BE2C (cell line): ENCODE results near the gene ASPG. TPM values are rescaled to one million over a fixed set of nuclear protein-coding genes. Genes with fewer than 3 reads are reported as not detected.

ENCODE experiments used
- DNase-seq: peaks from one replicate; pipeline ENCODE4 v3.0.0-alpha.2; 2020
- H3K27me3 ChIP-seq: fragments of 250-450 bp; sonication (Bioruptor Pico); 2 replicates; pipeline ENCODE4 v1.5.1; 2020; ENCODE audit warnings: mild to moderate bottlenecking
- H3K36me3 ChIP-seq: fragments of 250-450 bp; sonication (Bioruptor Pico); 2 replicates; pipeline ENCODE4 v1.5.1; 2020; ENCODE audit warnings: mild to moderate bottlenecking
- H3K4me1 ChIP-seq: fragments of 250-450 bp; sonication (Bioruptor Pico); 2 replicates; pipeline ENCODE4 v1.5.1; 2020
- H3K4me3 ChIP-seq: 2 replicates; pipeline ENCODE4 v1.5.1; 2011; ENCODE audit warnings: low read depth, low read length
- H3K9me3 ChIP-seq: fragments of 250-450 bp; sonication (Bioruptor Pico); 2 replicates; pipeline ENCODE4 v1.5.1; 2020
- polyA plus RNA-seq: library from polyadenylated mRNA; unstranded; fragments of >200 nt; gene quantifications from one replicate; pipeline ENCODE4 v1.2.1, GENCODE V29; 2012; ENCODE audit warnings: low read depth, missing spikeins; ENCODE audit not compliant: insufficient read length, insufficient read depth
- TF ChIP-seq, protein P1 (sequence below): IDR thresholded peaks from 2 replicates; pipeline ENCODE4 v1.5.1; 2012; ENCODE audit warnings: mild to moderate bottlenecking, low read depth, low read length

Gene ASPG
- polyA plus RNA-seq, result not detected

DNA sequence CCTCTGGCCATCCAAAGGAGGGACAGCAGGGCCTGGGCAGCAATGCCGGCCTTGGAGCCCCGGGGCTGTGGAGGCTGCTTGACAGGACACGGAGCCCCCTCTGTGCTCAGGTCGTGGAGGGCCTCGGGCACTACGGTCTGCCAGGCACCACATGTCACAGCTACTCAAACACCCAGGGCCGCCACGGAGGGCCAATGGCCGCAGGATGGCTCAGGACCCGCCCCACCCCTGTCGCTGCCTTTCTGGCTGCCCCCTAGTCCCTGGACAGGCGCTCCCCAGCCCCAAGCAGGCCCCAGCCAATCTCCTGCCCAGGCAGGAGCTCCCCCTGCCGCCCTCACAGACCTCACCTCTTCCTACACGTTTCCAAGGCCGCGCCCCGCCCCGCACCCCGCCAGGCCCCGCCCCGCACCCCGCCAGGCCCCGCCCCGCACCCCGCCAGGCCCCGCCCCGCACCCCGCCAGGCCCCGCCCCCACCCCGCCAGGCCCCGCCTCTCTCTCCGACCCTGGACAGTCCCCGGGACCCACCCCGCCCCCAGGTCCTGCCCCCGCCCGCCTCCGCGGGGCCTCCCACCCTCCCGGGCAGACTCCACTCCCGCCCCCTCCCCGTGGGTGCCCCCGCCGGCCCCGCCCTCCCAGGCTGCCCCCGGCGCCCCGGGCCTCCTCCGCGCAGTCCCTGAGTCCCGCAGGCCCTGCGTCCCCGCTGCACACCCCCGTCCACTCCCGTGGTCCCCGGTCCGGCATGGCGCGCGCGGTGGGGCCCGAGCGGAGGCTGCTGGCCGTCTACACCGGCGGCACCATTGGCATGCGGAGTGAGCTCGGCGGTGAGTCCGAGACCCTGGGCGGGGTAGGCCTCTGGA lies at the start of gene ASPG:
ASPG (plus strand) TSS at position 669 of the 857 bp plus-strand sequence; CDS start at position 740, 71 bp downstream.
- Histone ChIP-seq H3K36me3 (no peaks in the 10 kb centered on the region), H3K4me3 (no peak within 1 kb of the TSS), H3K4me1 (no peaks in the 10 kb centered on the region), H3K9me3 (no peaks in the 10 kb centered on the region), H3K27me3 (no peaks in the 10 kb centered on the region)
- DNase-seq, result peak; percentile 52
- TF ChIP-seq, protein P1, sequence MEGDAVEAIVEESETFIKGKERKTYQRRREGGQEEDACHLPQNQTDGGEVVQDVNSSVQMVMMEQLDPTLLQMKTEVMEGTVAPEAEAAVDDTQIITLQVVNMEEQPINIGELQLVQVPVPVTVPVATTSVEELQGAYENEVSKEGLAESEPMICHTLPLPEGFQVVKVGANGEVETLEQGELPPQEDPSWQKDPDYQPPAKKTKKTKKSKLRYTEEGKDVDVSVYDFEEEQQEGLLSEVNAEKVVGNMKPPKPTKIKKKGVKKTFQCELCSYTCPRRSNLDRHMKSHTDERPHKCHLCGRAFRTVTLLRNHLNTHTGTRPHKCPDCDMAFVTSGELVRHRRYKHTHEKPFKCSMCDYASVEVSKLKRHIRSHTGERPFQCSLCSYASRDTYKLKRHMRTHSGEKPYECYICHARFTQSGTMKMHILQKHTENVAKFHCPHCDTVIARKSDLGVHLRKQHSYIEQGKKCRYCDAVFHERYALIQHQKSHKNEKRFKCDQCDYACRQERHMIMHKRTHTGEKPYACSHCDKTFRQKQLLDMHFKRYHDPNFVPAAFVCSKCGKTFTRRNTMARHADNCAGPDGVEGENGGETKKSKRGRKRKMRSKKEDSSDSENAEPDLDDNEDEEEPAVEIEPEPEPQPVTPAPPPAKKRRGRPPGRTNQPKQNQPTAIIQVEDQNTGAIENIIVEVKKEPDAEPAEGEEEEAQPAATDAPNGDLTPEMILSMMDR, result no peak

DNA sequence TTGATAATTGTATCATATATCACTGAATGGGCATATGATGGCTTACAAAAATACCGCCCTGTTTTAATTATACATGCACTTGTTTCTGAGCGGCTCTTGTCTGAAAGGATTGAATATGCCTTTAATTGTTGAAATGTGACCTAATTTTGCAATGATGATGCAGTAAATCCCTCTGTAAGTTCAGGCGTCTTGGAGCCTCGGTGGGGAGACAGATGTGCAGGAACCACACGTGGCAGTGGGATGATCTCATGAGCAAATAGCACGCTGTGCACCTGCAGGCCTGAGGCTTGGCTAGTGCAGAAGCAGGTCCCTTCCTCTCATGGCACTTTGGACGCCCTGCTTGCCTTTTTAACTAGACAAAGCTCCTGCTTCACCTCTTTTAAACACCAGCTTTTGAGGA lies 49.3 kb upstream of the ASPG start:
- no peaks in the 10 kb centered on the region for H3K36me3 ChIP-seq
- H3K4me3 ChIP-seq, result no peak overlapping the region
- no peaks in the 10 kb centered on the region for H3K27me3 ChIP-seq
- TF ChIP-seq, protein P1, result no peak
- no peaks in the 10 kb centered on the region for H3K4me1 ChIP-seq
- no peak for DNase-seq
- no peaks in the 10 kb centered on the region; the same call in 1 of the 2 replicates for H3K9me3 ChIP-seq

DNA sequence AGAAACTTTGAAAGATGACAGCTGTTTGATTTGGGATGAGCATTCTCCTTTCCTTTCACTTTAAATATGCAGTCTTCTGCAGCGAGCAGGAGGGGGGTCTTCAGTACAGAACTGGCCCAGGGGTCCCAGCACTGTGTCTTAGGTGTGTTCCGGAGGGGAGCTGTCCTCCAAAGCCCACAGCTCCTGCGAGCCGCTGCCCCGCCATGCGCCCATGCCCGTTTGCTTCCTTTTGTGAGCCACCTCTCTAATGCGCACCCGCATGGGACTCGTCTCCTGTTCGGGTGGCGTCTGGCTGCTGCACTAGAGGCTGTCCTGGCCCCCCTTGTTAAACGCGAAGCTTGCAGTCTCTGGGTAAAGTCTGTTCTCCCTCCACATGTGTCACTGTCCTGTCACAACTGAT lies 48.4 kb upstream of the ASPG start:
- H3K4me1 ChIP-seq, result no peaks in the 10 kb centered on the region
- no peaks in the 10 kb centered on the region; the same call in 1 of the 2 replicates for H3K9me3 ChIP-seq
- TF ChIP-seq, protein P1, result no peak
- H3K36me3 ChIP-seq, result no peaks in the 10 kb centered on the region
- no peaks in the 10 kb centered on the region for H3K27me3 ChIP-seq
- DNase-seq, result no peak
- no peak overlapping the region for H3K4me3 ChIP-seq

DNA sequence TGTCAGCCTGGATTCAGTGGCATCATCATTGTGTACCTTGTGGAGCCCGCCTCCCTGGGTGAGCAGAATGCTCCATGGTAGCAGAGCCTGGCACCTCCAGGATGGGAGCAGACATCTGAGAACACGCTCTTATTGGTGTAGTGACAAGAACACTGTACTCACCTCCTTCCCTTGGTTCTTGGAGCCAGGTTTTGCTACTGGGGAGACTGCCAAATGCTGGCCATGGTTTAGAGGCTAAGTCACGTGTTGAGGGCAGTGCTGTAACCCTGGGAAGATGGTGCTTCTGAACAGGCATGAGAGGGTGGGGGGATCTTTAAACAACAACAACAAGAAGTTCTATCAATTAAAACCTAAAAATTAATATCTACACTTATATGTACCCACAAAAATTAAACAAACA lies 47.6 kb upstream of the ASPG start:
- DNase-seq, result no peak
- Histone ChIP-seq H3K36me3 (no peaks in the 10 kb centered on the region), H3K4me3 (no peak overlapping the region), H3K4me1 (no peaks in the 10 kb centered on the region), H3K9me3 (no peaks in the 10 kb centered on the region; the same call in 1 of the 2 replicates), H3K27me3 (no peaks in the 10 kb centered on the region)
- TF ChIP-seq, protein P1, result no peak

DNA sequence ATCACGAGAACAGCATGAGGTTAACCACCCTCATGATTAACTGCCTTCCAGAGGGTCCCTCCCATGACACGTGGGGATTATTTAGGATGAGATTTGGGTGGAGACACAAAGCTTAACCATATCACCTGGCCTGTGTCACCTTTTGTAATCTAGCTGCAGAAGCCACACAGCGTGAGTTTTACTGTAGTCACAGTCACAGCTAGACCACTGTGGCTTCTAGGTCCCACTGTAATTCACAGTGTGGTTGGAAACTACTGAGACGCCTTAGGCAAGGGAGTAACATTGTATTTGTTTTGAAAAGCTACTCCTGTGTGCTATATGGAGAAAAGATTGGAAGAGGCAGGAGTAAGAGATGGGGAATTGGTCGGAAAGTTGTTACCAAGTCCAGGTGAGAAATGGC lies 46.3 kb upstream of the ASPG start:
- no peaks in the 10 kb centered on the region for H3K4me1 ChIP-seq
- TF ChIP-seq, protein P1, result no peak
- H3K4me3 ChIP-seq, result no peak overlapping the region
- no peaks in the 10 kb centered on the region for H3K27me3 ChIP-seq
- no peaks in the 10 kb centered on the region for H3K36me3 ChIP-seq
- DNase-seq, result no peak
- H3K9me3 ChIP-seq, result no peaks in the 10 kb centered on the region; the same call in 1 of the 2 replicates

DNA sequence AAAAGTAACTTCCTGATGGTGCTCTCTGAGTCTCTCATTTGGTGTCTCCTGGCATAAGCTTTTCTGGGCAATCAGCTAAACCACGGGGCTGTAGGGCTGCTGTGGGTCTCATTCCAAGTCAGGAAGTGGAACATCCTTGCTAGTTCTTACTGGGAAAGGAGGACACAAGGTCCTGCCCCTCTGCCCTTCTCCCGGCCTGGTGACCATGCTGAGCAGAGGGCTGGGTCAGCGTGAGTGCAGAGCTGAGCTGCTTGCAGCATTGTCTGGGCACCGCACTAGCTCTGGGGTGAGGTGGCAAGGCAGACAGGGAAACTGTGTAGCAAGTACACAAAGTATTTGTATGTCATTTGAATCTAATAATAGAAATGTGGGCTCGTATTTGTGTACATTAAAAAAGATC lies 45.0 kb upstream of the ASPG start:
- H3K36me3 ChIP-seq, result no peaks in the 10 kb centered on the region
- H3K4me3 ChIP-seq, result no peak overlapping the region
- H3K27me3 ChIP-seq, result no peaks in the 10 kb centered on the region
- H3K9me3 ChIP-seq, result no peaks in the 10 kb centered on the region; the same call in 1 of the 2 replicates
- no peaks in the 10 kb centered on the region for H3K4me1 ChIP-seq
- DNase-seq, result no peak
- TF ChIP-seq, protein P1, result no peak
